HepG2 (cell line): ENCODE data around the gene FAM32A. TPM values are rescaled to one million over a fixed set of nuclear protein-coding genes. Genes with fewer than 3 reads are reported as not detected.

Source experiments
- BCLAF1 ChIP-seq: fragments of 450-650 bp; IDR thresholded peaks from 2 replicates; pipeline ENCODE4 v1.6.1; 2017; ENCODE audit warnings: mild to moderate bottlenecking
- CENPBD1 ChIP-seq: sonication (generic); formaldehyde crosslinking; IDR thresholded peaks from 2 replicates; pipeline ENCODE4 v1.8.0; 2022; ENCODE audit warnings: missing genetic modification reagents, low read depth, mild to moderate bottlenecking, borderline replicate concordance
- HOXD1 ChIP-seq: sonication (generic); formaldehyde crosslinking; IDR thresholded peaks from 2 replicates; pipeline ENCODE4 v1.5.0; 2020; ENCODE audit warnings: missing genetic modification reagents
- IKZF1 ChIP-seq: fragments of 450-650 bp; IDR thresholded peaks from 2 replicates; pipeline ENCODE4 v1.7.1; 2016
- KAT2B ChIP-seq: fragments of 150-350 bp; IDR thresholded peaks from 2 replicates; pipeline ENCODE4 v1.6.1; 2014; ENCODE audit warnings: low read depth, low read length, borderline replicate concordance
- KAT7 ChIP-seq: IDR thresholded peaks from 2 replicates; pipeline ENCODE4 v1.6.1; 2018; ENCODE audit warnings: borderline replicate concordance, missing compliant biosample characterization
- KIAA2018 ChIP-seq: sonication (generic); formaldehyde crosslinking; IDR thresholded peaks from 2 replicates; pipeline ENCODE4 v1.5.0; 2020; ENCODE audit warnings: mild to moderate bottlenecking, missing genetic modification reagents, borderline replicate concordance
- NFATC3 ChIP-seq: sonication (generic); formaldehyde crosslinking; IDR thresholded peaks from 2 replicates; pipeline ENCODE4 v1.5.1; 2020; ENCODE audit warnings: mild to moderate bottlenecking, missing genetic modification reagents
- TCF12 ChIP-seq, 2 experiments: fragments of 450-650 bp in 1 of 2; sonication (generic) in 1 of 2; formaldehyde crosslinking in 1 of 2; IDR thresholded peaks; 2 replicates each; pipeline versions ENCODE4 v1.6.1 to v1.8.0; 2017 to 2022; ENCODE audit warnings: antibody characterized with exemption in 1 of 2, mild to moderate bottlenecking in 1 of 2, missing genetic modification reagents in 1 of 2, moderate library complexity in 1 of 2
- TCF7 ChIP-seq: sonication (generic); IDR thresholded peaks from 2 replicates; pipeline ENCODE4 v1.6.1; 2016; ENCODE audit warnings: antibody characterized with exemption, low read depth
- YEATS2 ChIP-seq: sonication (generic); formaldehyde crosslinking; IDR thresholded peaks from 2 replicates; pipeline ENCODE4 v1.4.0; 2020; ENCODE audit warnings: missing genetic modification reagents, borderline replicate concordance
- ZBTB46 ChIP-seq: sonication (generic); formaldehyde crosslinking; IDR thresholded peaks from 2 replicates; pipeline ENCODE4 v1.4.0; 2020; ENCODE audit warnings: mild to moderate bottlenecking, missing genetic modification reagents, borderline replicate concordance
- ZFP37 ChIP-seq: sonication (generic); formaldehyde crosslinking; IDR thresholded peaks from 2 replicates; pipeline ENCODE4 v1.4.0; 2020; ENCODE audit warnings: missing genetic modification reagents, borderline replicate concordance
- ZNF17 ChIP-seq: sonication (generic); formaldehyde crosslinking; IDR thresholded peaks from 2 replicates; pipeline ENCODE4 v1.5.0; 2020; ENCODE audit warnings: mild to moderate bottlenecking, missing genetic modification reagents
- ZNF296 ChIP-seq: sonication (generic); formaldehyde crosslinking; conservative IDR thresholded peaks from 2 replicates; pipeline ENCODE4 v1.5.0; 2020; ENCODE audit warnings: mild to moderate bottlenecking, missing genetic modification reagents
- ZNF562 ChIP-seq: sonication (generic); formaldehyde crosslinking; IDR thresholded peaks from 2 replicates; pipeline ENCODE4 v1.8.0; 2022; ENCODE audit warnings: missing genetic modification reagents, borderline replicate concordance
- polyA plus RNA-seq, 8 experiments: library from polyadenylated mRNA; depleted of rRNA in 3 of 8; stranded (reverse) in 7 of 8; unstranded in 1 of 8; fragments of >200 nt; fragmentation: Illumina TruSeq in 4 of 8; extraction: Trizol in 4 of 8; gene quantifications; 2 replicates each; pipeline versions ENCODE4 v1.2.1 to v1.2.3, GENCODE V29; 2011 to 2016; ENCODE audit warnings: low read depth in 4 of 8, missing spikeins in 1 of 8, mixed read lengths in 1 of 8; ENCODE audit not compliant: insufficient read depth in 1 of 8
- total RNA-seq, 5 experiments: library from RNA; depleted of rRNA; stranded (reverse); fragments of >200 nt; fragmentation: Illumina TruSeq; extraction: Trizol; gene quantifications; 2 replicates each; pipeline ENCODE4 v1.2.3, GENCODE V29; 2016; ENCODE audit warnings: low read depth in 1 of 5

Gene FAM32A
- total and polyA plus RNA-seq, 2 of the 13 experiments (the other 11 are each of a cell fraction or from before 2014, with no cell fraction given), result 85.8 to 86.2 TPM

- TF ChIP-seq KAT2B (no peak), ZBTB46 (CRISPR knock-in tag) (no peak), CENPBD1 (CRISPR knock-in tag) (no peak), NFATC3 (CRISPR knock-in tag) (0 out of 2 replicates have a peak, but pooled peaks have one; percentile 76), HOXD1 (CRISPR knock-in tag) (no peak), IKZF1 (no peak), YEATS2 (CRISPR knock-in tag) (peak; percentile 90), ZFP37 (CRISPR knock-in tag) (no peak), KAT7 (CRISPR knock-in tag) (no peak), TCF12 (IDR thresholded peaks at IDR 0.05) (no peak), TCF12 (CRISPR knock-in tag; IDR thresholded peaks at IDR 0.05) (0 out of 2 replicates have a peak, but pooled peaks have one; percentile 66), BCLAF1 (no peak), KIAA2018 (CRISPR knock-in tag) (no peak), TCF7 (no peak), ZNF17 (no peak), ZNF562 (CRISPR knock-in tag) (no peak), ZNF296 (CRISPR knock-in tag) (no peak)
Measured at GRCh38 chr19:16197622-16198369, 12.6 kb downstream of the FAM32A start, which contains the start of gene AP1M1 (continued).
